Panc1 (cell line): ENCODE results near the gene TANC1. TPM values are rescaled to one million over a fixed set of nuclear protein-coding genes. Genes with fewer than 3 reads are reported as not detected.

ENCODE experiments used
- ATAC-seq: fragments of 200-7000 bp; cut with Tn5 transposase; 2 replicates; pipeline ENCODE4 v1.9.1; 2020; ENCODE audit warnings: mild to moderate bottlenecking, moderate library complexity
- BruUV-seq: library from RNA; stranded (reverse); fragments of 400-500 nt; replicated peaks from 2 replicates; lab custom pipeline; 2021; lab: Mats Ljungman, UMichigan
- CTCF ChIA-PET: fragments of 300-600 bp; sonication (Branson Sonifier 250); formaldehyde crosslinking; loops from one replicate; lab custom pipeline; 2022; ENCODE audit warnings: antibody characterized with exemption; lab: Charles Lee
- POLR2A ChIA-PET: fragments of 300-600 bp; sonication (Branson Sonifier 250); formaldehyde crosslinking; loops from one replicate; lab custom pipeline; 2022; ENCODE audit warnings: antibody characterized with exemption; lab: Charles Lee
- DNase-seq: peaks from one replicate; pipeline ENCODE4 v3.0.0-alpha.2; 2010; ENCODE audit warnings: low read depth, low spot score
- H3K27ac ChIP-seq: 2 replicates; pipeline ENCODE4 v1.5.1; 2011; ENCODE audit warnings: mild to moderate bottlenecking, low read length, inconsistent platforms
- H3K27me3 ChIP-seq: fragments of 200-500 bp; sonication (Bioruptor generic); 2 replicates; pipeline ENCODE4 v1.6.0; 2014; ENCODE audit warnings: low read length, inconsistent platforms; ENCODE audit not compliant: control insufficient read depth, insufficient read depth
- H3K36me3 ChIP-seq: fragments of 200-500 bp; sonication (Bioruptor generic); 2 replicates; pipeline ENCODE4 v1.5.1; 2014; ENCODE audit warnings: inconsistent platforms, mild to moderate bottlenecking, low read length, moderate library complexity; ENCODE audit not compliant: control insufficient read depth, insufficient read depth
- H3K4me1 ChIP-seq: 2 replicates; pipeline ENCODE4 v1.5.1; 2011; ENCODE audit warnings: inconsistent platforms, mild to moderate bottlenecking, low read length, moderate library complexity; ENCODE audit not compliant: control insufficient read depth, insufficient read depth
- H3K4me3 ChIP-seq, 2 experiments: 2 replicates each; pipeline ENCODE4 v1.5.1; 2011 to 2012; ENCODE audit warnings: low read depth in 2 of 2, low read length in 2 of 2, mild to moderate bottlenecking in 2 of 2, inconsistent platforms in 1 of 2, moderate library complexity in 1 of 2
- H3K9me3 ChIP-seq: fragments of 200-500 bp; sonication (Bioruptor generic); 2 replicates; pipeline ENCODE4 v1.5.1; 2014; ENCODE audit warnings: low read depth, mild to moderate bottlenecking, inconsistent platforms, low read length, moderate library complexity; ENCODE audit not compliant: control insufficient read depth, insufficient read depth
- CTCF ChIP-seq: fragments of 450-650 bp; IDR thresholded peaks from 2 replicates; pipeline ENCODE4 v1.5.1; 2017; ENCODE audit warnings: mild to moderate bottlenecking
- POLR2AphosphoS5 ChIP-seq: IDR thresholded peaks from 2 replicates; pipeline ENCODE4 v1.6.1; 2012; ENCODE audit warnings: mild to moderate bottlenecking, low read depth, low read length, moderate library complexity
- REST ChIP-seq, 2 experiments: IDR thresholded peaks; 2 replicates each; pipeline ENCODE4 v1.6.1; 2011 to 2012; ENCODE audit warnings: low read depth in 2 of 2, control low read depth in 1 of 2, low read length in 1 of 2, mild to moderate bottlenecking in 1 of 2, moderate library complexity in 1 of 2; ENCODE audit not compliant: insufficient read depth in 1 of 2
- SIN3A ChIP-seq: IDR thresholded peaks from 2 replicates; pipeline ENCODE4 v1.6.1; 2012; ENCODE audit warnings: low read depth, mild to moderate bottlenecking, low read length, moderate library complexity, borderline replicate concordance; ENCODE audit not compliant: insufficient read depth
- TCF7L2 ChIP-seq: IDR thresholded peaks from 2 replicates; pipeline ENCODE4 v1.6.1; 2011; ENCODE audit warnings: mild to moderate bottlenecking, low read depth, low read length, inconsistent platforms
- in situ Hi-C: cut with HindIII; loops from 2 replicates; pipeline ENCODE4 v1.10.0; 2016; ENCODE audit warnings: low sequenced_read_pairs, low pct_unique_long_range_greater_than_20kb
- intact Hi-C: fragments of 100-400 bp; cut with micrococcal nuclease; formaldehyde crosslinking; loops from one replicate; pipeline ENCODE4 v1.10.0; 2022; ENCODE audit not compliant: unreplicated experiment
- total RNA-seq: library from RNA; stranded (reverse); gene quantifications from one replicate; pipeline ENCODE4 v1.2.1, GENCODE V29; 2021; ENCODE audit not compliant: unreplicated experiment

Gene TANC1
- total RNA-seq, 1 experiment from 2014 or later: 44.3 TPM

- Histone ChIP-seq H3K4me3 (no peak overlapping the region), H3K4me1 (peaks cover 51% of the 10 kb centered on the region), H3K36me3 (no peaks in the 10 kb centered on the region), H3K9me3 (no peaks in the 10 kb centered on the region), H3K27ac (peak overlapping the region; percentile 36; the same call in 1 of the 2 replicates), H3K27me3 (no peaks in the 10 kb centered on the region)
- ATAC-seq (no peak), DNase-seq (no peak)
- POLR2A ChIA-PET: no interaction called here
- no TSS peak for BruUV-seq
- in situ Hi-C loops: no loop called here
- CTCF ChIA-PET: no interaction called here
- intact Hi-C loops: no loop called here
- TF ChIP-seq SIN3A: no peak
Observed at GRCh38 chr2:159086826-159087225, 118.4 kb downstream of the TANC1 start.

- Histone ChIP-seq H3K9me3 (no peaks in the 10 kb centered on the region), H3K4me3 (no peak overlapping the region), H3K4me1 (peaks cover 62% of the 10 kb centered on the region), H3K27me3 (no peaks in the 10 kb centered on the region), H3K36me3 (no peaks in the 10 kb centered on the region), H3K27ac (peak overlapping the region; percentile 59)
- POLR2A ChIA-PET: no interaction called here
- CTCF ChIA-PET: no interaction called here
- no TSS peak for BruUV-seq
- TF ChIP-seq POLR2AphosphoS5 (no peak), TCF7L2 (no peak), REST (IDR thresholded peaks at IDR 0.05; ENCODE audit: insufficient read depth in 1 of 2, low read depth in 2 of 2, low read length in 1 of 2) (no peak), SIN3A (no peak), CTCF (0 out of 2 replicates have a peak, but pooled peaks have one; percentile 30)
- no peak for ATAC-seq
- in situ Hi-C loops: no loop called here
- DNase-seq: no peak
- intact Hi-C loops: no loop called here
Observed at GRCh38 chr2:159088906-159089305, 120.5 kb downstream of the TANC1 start.

GRCh38 chr2:159089543-159089942 lies 121.1 kb downstream of the TANC1 start:
- in situ Hi-C loops: no loop called here
- no TSS peak for BruUV-seq
- ChIA-PET POLR2A (no interaction called here), CTCF (no interaction called here)
- peaks cover 66% of the 10 kb centered on the region for H3K4me1 ChIP-seq
- no peaks in the 10 kb centered on the region for H3K27me3 ChIP-seq
- no peak for ATAC-seq
- intact Hi-C loops: no loop called here
- H3K27ac ChIP-seq: peak overlapping the region; percentile 86; the same call in 1 of the 2 replicates
- H3K9me3 ChIP-seq: no peaks in the 10 kb centered on the region
- TF ChIP-seq REST (IDR thresholded peaks at IDR 0.05; ENCODE audit: insufficient read depth in 1 of 2, low read depth in 2 of 2, low read length in 1 of 2): no peak
- no peak for TF ChIP-seq CTCF
- TF ChIP-seq SIN3A: no peak
- TF ChIP-seq POLR2AphosphoS5: no peak
- TF ChIP-seq TCF7L2: no peak
- no peak for DNase-seq
- no peaks in the 10 kb centered on the region for H3K36me3 ChIP-seq
- H3K4me3 ChIP-seq: no peak overlapping the region
